GM18873 (cell line): ENCODE results near the gene TTI1.

Experiments used
- ATAC-seq: cut with Tn5 transposase; IDR thresholded peaks from one replicate; pipeline ENCODE4 v1.9.1; 2021; ENCODE audit warnings: mild to moderate bottlenecking, moderate library complexity, moderate number of reproducible peaks; ENCODE audit not compliant: unreplicated experiment, low FRiP score

TTI1 gene

GRCh38 chr20:37941992-37942391 is 91.3 kb downstream of the TTI1 start:
- no peak for ATAC-seq

GRCh38 chr20:37941332-37941731 is 91.9 kb downstream of the TTI1 start:
- no peak for ATAC-seq

DNA sequence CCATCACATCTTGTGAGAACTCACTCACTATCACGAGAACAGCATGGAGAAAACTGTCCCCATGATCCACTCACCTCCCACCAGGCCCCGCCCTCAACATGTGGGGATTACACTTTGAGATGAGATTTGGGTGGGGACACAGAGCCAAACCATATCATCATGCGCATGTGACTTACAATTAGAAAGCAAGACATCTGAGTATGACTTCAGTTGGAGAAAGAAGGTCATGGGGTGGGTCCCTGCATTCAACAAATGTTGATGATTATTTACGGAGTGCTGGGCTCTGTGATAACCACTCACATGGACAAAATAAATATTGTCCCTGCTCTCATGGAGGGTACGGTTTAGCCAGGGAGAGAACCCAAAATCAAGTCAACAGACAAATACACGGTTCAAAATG is 92.4 kb downstream of the TTI1 start:
- ATAC-seq = no peak

- ATAC-seq = no peak
These were observed 93.3 kb downstream of the TTI1 start for GRCh38 chr20:37939701-37940560.

- no peak for ATAC-seq
These were observed 94.3 kb downstream of the TTI1 start for GRCh38 chr20:37938954-37939353.

DNA sequence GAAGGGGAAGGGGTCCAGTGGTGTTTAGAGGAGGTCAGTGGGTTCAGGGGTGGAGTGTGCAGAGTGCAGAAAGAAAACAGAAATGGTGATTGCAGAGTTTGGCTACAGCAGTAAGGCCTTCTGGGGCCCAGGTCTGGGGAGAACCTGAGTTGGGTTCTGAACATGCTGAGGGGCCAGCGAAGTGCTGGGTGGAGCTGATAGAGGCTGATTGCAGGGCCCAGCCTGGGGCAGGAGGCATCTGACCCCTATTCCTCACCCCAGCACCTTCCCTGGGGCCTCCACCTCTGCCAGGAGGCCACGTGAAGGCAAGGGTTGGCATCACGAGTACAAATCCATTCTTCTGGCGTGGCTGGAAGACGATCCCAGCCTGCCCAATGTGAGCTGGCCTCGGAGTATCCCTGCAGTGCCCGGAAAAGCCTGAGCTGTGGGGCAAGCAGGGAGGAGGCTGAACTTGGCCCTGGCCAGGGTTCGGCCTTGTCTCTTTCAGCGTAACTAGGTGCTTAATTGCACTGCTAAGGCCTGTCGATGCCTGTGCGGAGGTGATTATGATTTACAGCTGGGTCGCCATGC is 95.0 kb downstream of the TTI1 start:
- ATAC-seq = no peak

- ATAC-seq = no peak
These were observed 95.6 kb downstream of the TTI1 start for GRCh38 chr20:37937686-37938085.

- ATAC-seq = no peak
These were observed 96.8 kb downstream of the TTI1 start for GRCh38 chr20:37936451-37936850.

DNA sequence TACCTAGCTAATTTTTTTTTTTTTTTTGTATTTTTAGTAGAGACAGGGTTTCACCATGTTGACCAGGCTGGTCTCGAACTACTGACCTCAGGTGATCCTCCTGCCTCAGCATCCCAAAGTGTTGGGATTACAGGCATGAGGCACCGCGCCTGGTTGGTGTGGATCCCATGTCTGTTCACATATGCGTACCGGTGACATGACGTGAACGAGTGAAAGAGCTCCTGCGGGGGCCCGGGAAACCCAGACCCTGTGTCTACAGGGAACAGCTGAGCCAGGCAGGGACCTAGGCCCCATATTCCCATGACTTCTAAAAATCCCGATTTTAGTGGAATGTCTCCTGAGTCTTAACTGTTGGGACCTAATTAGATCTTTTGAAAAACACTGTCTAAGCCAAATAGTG is 97.2 kb downstream of the TTI1 start:
- ATAC-seq = no peak

DNA sequence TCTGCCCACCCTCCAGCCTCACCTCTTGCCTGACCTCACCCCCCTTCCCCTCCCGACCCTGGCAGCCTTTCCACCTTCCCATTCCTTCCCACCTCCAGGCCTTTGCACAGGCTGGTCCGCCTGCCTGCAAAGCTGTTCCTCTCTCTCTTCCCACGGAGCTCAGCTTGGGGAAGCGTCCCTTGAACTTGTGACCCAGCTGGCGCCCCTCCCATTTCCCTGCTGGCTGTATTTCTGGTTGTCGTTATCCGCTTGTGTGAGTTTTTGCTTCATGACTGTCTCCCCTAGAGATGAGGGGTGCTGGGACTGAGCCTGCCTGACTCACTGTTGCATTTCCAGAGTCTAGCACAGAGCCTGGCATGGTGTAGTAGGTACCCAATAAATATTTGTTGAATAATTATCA is 97.8 kb downstream of the TTI1 start:
- no peak for ATAC-seq

- no peak for ATAC-seq
These were observed 98.5 kb downstream of the TTI1 start for GRCh38 chr20:37934634-37935375.

- ATAC-seq = no peak
These were observed 99.2 kb downstream of the TTI1 start for GRCh38 chr20:37933786-37934633.
